Activated CD4-positive, CD25-positive, alpha-beta regulatory T cell treated with anti-CD3 and anti-CD28 coated beads, Interleukin-2, amount 50 U/mL, for 72 hours (primary cell): ENCODE results near the gene ARMH1.
A peak's percentile ranks its signal among the peaks of the same experiment; 100 is the strongest.
"Not testable (repeated sequence)": the region's sequence is repeated elsewhere in the genome, so short reads cannot be mapped to it uniquely, and the experiment has no call there.

Experiments
- DNase-seq: peaks from one replicate; pipeline ENCODE4 v3.0.0; 2021

Gene ARMH1

GRCh38 chr1:44724955-44725698 lies 50.6 kb downstream of the ARMH1 start:
- no peak for DNase-seq

- peak; percentile 92 for DNase-seq
Measured at GRCh38 chr1:44730741-44731512, 56.4 kb downstream of the ARMH1 start, which contains the start of gene RNU5D-1. TSS of gene RNU5D-1 (minus strand) at chr1:44731170.

GRCh38 chr1:44733365-44733764 lies 58.9 kb downstream of the ARMH1 start:
- no peak for DNase-seq

- DNase-seq = no peak
Measured at GRCh38 chr1:44733784-44734183, 59.3 kb downstream of the ARMH1 start.

- DNase-seq = no peak
Measured at GRCh38 chr1:44735992-44736391, 61.5 kb downstream of the ARMH1 start.

GRCh38 chr1:44738953-44739306 lies 64.4 kb downstream of the ARMH1 start:
- not testable (repeated sequence) for DNase-seq

- peak; percentile 96 for DNase-seq
Measured at GRCh38 chr1:44739307-44740178, 65.0 kb downstream of the ARMH1 start, which contains the start of gene KIF2C. TSS of gene KIF2C (plus strand) at chr1:44739837. CDS start at chr1:44739933, 96 bp downstream.

- DNase-seq = no peak
Measured at GRCh38 chr1:44740179-44740617, 65.7 kb downstream of the ARMH1 start.

GRCh38 chr1:44743211-44743610 lies 68.7 kb downstream of the ARMH1 start:
- no peak for DNase-seq

GRCh38 chr1:44747878-44748277 lies 73.4 kb downstream of the ARMH1 start:
- DNase-seq = no peak

GRCh38 chr1:44757420-44757819 lies 82.9 kb downstream of the ARMH1 start:
- DNase-seq = no peak

- no peak for DNase-seq
Measured at GRCh38 chr1:44759077-44759476, 84.6 kb downstream of the ARMH1 start.

GRCh38 chr1:44760876-44761275 lies 86.4 kb downstream of the ARMH1 start:
- DNase-seq = no peak

GRCh38 chr1:44766421-44766820 lies 91.9 kb downstream of the ARMH1 start:
- not testable (repeated sequence) for DNase-seq
